HepG2 (cell line): ENCODE results near the gene ACTR1A. TPM values are rescaled to one million over a fixed set of nuclear protein-coding genes. Genes with fewer than 3 reads are reported as not detected.
A peak's percentile ranks its signal among the peaks of the same experiment; 100 is the strongest.

Experiments
- ASH2L ChIP-seq: fragments of 300-600, 200-600 bp; sonication (generic); IDR thresholded peaks from 2 replicates; pipeline ENCODE4 v1.7.0; 2017; ENCODE audit warnings: low read depth, mild to moderate bottlenecking, moderate library complexity, mixed read lengths, low read length; ENCODE audit not compliant: insufficient read length
- BORCS8-MEF2B ChIP-seq: sonication (generic); formaldehyde crosslinking; IDR thresholded peaks from 2 replicates; pipeline ENCODE4 v1.8.0; 2022; ENCODE audit warnings: mild to moderate bottlenecking, missing genetic modification reagents
- CBX2 ChIP-seq, 2 experiments: fragments of 200-600 bp in 1 of 2; sonication (generic); formaldehyde crosslinking in 1 of 2; IDR thresholded peaks; 2 replicates each; pipeline versions ENCODE4 v1.7.0 to v1.8.1; 2018 to 2022; ENCODE audit warnings: low read depth in 2 of 2, low read length in 1 of 2, mild to moderate bottlenecking in 1 of 2, missing genetic modification reagents in 1 of 2
- MEIS1 ChIP-seq: sonication (generic); formaldehyde crosslinking; IDR thresholded peaks from 2 replicates; pipeline ENCODE4 v1.9.0; 2021; ENCODE audit warnings: mild to moderate bottlenecking, missing genetic modification reagents, moderate library complexity, borderline replicate concordance
- MIER3 ChIP-seq: IDR thresholded peaks from 2 replicates; pipeline ENCODE4 v1.6.1; 2016; ENCODE audit warnings: missing compliant biosample characterization, borderline replicate concordance
- PHF5A ChIP-seq: IDR thresholded peaks from one replicate; pipeline ENCODE4 v1.6.1; 2018; ENCODE audit warnings: low read depth, missing genetic modification reagents; ENCODE audit not compliant: unreplicated experiment
- POGZ ChIP-seq: sonication (generic); formaldehyde crosslinking; IDR thresholded peaks from 2 replicates; pipeline ENCODE4 v1.4.0; 2020; ENCODE audit warnings: mild to moderate bottlenecking, missing genetic modification reagents
- SALL2 ChIP-seq: sonication (generic); formaldehyde crosslinking; IDR thresholded peaks from 2 replicates; pipeline ENCODE4 v1.8.1; 2023; ENCODE audit warnings: mild to moderate bottlenecking, missing genetic modification reagents, inconsistent platforms
- SP4 ChIP-seq: sonication (generic); formaldehyde crosslinking; IDR thresholded peaks from 2 replicates; pipeline ENCODE4 v1.8.1; 2023; ENCODE audit warnings: mild to moderate bottlenecking, missing genetic modification reagents
- SRY ChIP-seq: sonication (generic); formaldehyde crosslinking; IDR thresholded peaks from 2 replicates; pipeline ENCODE4 v1.8.0; 2022; ENCODE audit warnings: mild to moderate bottlenecking, missing genetic modification reagents
- ZNF652 ChIP-seq: IDR thresholded peaks from 2 replicates; pipeline ENCODE4 v1.6.1; 2016; ENCODE audit warnings: low read depth, borderline replicate concordance
- ZNF790 ChIP-seq: sonication (generic); formaldehyde crosslinking; IDR thresholded peaks from 2 replicates; pipeline ENCODE4 v1.8.0; 2022; ENCODE audit warnings: missing genetic modification reagents, mild to moderate bottlenecking, borderline replicate concordance
- polyA plus RNA-seq, 8 experiments: library from polyadenylated mRNA; depleted of rRNA in 3 of 8; stranded (reverse) in 7 of 8; unstranded in 1 of 8; fragments of >200 nt; fragmentation: Illumina TruSeq in 4 of 8; extraction: Trizol in 4 of 8; gene quantifications; 2 replicates each; pipeline versions ENCODE4 v1.2.1 to v1.2.3, GENCODE V29; 2011 to 2016; ENCODE audit warnings: low read depth in 4 of 8, missing spikeins in 1 of 8, mixed read lengths in 1 of 8; ENCODE audit not compliant: insufficient read depth in 1 of 8
- total RNA-seq, 5 experiments: library from RNA; depleted of rRNA; stranded (reverse); fragments of >200 nt; fragmentation: Illumina TruSeq; extraction: Trizol; gene quantifications; 2 replicates each; pipeline ENCODE4 v1.2.3, GENCODE V29; 2016; ENCODE audit warnings: low read depth in 1 of 5
- TF ChIP-seq, protein P1 (sequence below): sonication (generic); formaldehyde crosslinking; IDR thresholded peaks from 2 replicates; pipeline ENCODE4 v1.4.0; 2020; ENCODE audit warnings: missing genetic modification reagents
- TF ChIP-seq, protein P2 (sequence below): IDR thresholded peaks from 2 replicates; pipeline ENCODE4 v1.6.1; 2016; ENCODE audit warnings: missing genetic modification reagents, missing compliant biosample characterization
- TF ChIP-seq, protein P3 (sequence below): sonication (generic); formaldehyde crosslinking; IDR thresholded peaks from 2 replicates; pipeline ENCODE4 v1.4.0; 2020; ENCODE audit warnings: missing genetic modification reagents
- TF ChIP-seq, protein P4 (sequence below): sonication (generic); formaldehyde crosslinking; IDR thresholded peaks from 2 replicates; pipeline ENCODE4 v1.8.1; 2023; ENCODE audit warnings: missing genetic modification reagents, inconsistent platforms, borderline replicate concordance
- TF ChIP-seq, protein P5 (sequence below): sonication (generic); formaldehyde crosslinking; IDR thresholded peaks from 2 replicates; pipeline ENCODE4 v1.9.0; 2021; ENCODE audit warnings: missing genetic modification reagents, borderline replicate concordance
- TF ChIP-seq, protein P6 (sequence below): sonication (generic); formaldehyde crosslinking; IDR thresholded peaks from 2 replicates; pipeline ENCODE4 v1.5.1; 2020; ENCODE audit warnings: missing genetic modification reagents, mild to moderate bottlenecking, borderline replicate concordance

Gene ACTR1A
- total and polyA plus RNA-seq, 2 of the 13 experiments (the other 11 are each of a cell fraction or from before 2014, with no cell fraction given), result 59.6 to 62.8 TPM

DNA sequence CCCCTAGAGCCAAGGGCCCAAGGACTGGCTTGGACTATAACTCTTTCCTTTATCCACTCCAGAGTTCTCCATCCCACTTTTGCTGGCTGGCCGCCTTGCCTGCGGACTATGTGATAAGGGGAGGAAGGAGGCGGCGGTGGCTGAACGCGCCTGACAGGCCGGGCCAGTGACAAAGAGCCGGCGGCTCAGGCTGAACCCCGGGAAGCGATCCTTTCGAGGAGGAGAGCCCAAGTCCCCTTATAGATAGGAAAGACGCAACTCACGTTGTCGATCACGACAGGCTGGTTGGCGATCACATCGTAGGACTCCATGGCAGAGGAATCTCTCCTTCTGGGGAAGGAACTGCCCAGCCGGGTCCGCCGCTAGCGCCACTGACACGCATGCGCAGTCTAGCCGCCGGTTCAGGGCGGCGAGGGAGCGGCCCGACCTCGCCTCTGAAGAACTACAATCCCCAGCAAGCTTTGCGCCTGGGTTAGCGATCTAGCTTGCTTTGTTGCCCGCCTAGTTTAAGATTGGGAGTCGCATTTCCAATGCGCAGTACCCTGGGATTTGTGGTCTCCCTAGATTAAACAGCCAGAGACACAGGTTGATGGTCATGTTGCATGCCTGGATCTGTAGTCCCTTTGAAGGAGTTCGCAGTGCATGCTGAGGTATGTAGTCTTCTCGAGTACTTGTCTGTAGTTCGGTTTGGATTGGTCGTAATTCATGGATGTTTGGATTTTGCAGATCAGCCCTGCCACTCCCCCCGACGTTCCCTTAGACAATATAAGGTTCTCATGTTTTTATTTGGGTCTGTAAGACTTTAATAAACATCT is at the start of gene ACTR1A (continued):
- TF ChIP-seq ASH2L, result peak; percentile 68
- TF ChIP-seq ZNF652, result no peak
- TF ChIP-seq, protein P1, sequence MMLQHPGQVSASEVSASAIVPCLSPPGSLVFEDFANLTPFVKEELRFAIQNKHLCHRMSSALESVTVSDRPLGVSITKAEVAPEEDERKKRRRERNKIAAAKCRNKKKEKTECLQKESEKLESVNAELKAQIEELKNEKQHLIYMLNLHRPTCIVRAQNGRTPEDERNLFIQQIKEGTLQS (CRISPR knock-in tag), result 0 out of 2 replicates have a peak, but pooled peaks have one; percentile 34
- no peak for TF ChIP-seq PHF5A
- TF ChIP-seq SP4 (CRISPR knock-in tag), result no peak
- TF ChIP-seq CBX2 (IDR thresholded peaks at IDR 0.05; ENCODE audit: low read depth, low read length), result no peak
- no peak for TF ChIP-seq CBX2 (CRISPR knock-in tag; IDR thresholded peaks at IDR 0.05; ENCODE audit: low read depth)
- TF ChIP-seq SALL2, result 0 out of 2 replicates have a peak, but pooled peaks have one; percentile 2
- TF ChIP-seq, protein P2, sequence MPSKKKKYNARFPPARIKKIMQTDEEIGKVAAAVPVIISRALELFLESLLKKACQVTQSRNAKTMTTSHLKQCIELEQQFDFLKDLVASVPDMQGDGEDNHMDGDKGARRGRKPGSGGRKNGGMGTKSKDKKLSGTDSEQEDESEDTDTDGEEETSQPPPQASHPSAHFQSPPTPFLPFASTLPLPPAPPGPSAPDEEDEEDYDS, result peak; percentile 51; the same call in 1 of the 2 replicates
- TF ChIP-seq MIER3, result 0 out of 2 replicates have a peak, but pooled peaks have one; percentile 27
- TF ChIP-seq SRY (CRISPR knock-in tag), result no peak; the same call in 1 of the 2 replicates
- TF ChIP-seq, protein P3, sequence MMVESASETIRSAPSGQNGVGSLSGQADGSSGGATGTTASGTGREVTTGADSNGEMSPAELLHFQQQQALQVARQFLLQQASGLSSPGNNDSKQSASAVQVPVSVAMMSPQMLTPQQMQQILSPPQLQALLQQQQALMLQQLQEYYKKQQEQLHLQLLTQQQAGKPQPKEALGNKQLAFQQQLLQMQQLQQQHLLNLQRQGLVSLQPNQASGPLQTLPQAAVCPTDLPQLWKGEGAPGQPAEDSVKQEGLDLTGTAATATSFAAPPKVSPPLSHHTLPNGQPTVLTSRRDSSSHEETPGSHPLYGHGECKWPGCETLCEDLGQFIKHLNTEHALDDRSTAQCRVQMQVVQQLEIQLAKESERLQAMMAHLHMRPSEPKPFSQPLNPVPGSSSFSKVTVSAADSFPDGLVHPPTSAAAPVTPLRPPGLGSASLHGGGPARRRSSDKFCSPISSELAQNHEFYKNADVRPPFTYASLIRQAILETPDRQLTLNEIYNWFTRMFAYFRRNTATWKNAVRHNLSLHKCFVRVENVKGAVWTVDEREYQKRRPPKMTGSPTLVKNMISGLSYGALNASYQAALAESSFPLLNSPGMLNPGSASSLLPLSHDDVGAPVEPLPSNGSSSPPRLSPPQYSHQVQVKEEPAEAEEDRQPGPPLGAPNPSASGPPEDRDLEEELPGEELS (CRISPR knock-in tag), result peak; percentile 61; the same call in 1 of the 2 replicates
- TF ChIP-seq, protein P4, sequence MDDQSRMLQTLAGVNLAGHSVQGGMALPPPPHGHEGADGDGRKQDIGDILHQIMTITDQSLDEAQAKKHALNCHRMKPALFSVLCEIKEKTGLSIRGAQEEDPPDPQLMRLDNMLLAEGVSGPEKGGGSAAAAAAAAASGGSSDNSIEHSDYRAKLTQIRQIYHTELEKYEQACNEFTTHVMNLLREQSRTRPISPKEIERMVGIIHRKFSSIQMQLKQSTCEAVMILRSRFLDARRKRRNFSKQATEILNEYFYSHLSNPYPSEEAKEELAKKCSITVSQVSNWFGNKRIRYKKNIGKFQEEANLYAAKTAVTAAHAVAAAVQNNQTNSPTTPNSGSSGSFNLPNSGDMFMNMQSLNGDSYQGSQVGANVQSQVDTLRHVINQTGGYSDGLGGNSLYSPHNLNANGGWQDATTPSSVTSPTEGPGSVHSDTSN (CRISPR knock-in tag), result peak; percentile 57; the same call in 1 of the 2 replicates
- TF ChIP-seq MEIS1 (CRISPR knock-in tag), result peak; percentile 60; the same call in 1 of the 2 replicates
- TF ChIP-seq, protein P5, sequence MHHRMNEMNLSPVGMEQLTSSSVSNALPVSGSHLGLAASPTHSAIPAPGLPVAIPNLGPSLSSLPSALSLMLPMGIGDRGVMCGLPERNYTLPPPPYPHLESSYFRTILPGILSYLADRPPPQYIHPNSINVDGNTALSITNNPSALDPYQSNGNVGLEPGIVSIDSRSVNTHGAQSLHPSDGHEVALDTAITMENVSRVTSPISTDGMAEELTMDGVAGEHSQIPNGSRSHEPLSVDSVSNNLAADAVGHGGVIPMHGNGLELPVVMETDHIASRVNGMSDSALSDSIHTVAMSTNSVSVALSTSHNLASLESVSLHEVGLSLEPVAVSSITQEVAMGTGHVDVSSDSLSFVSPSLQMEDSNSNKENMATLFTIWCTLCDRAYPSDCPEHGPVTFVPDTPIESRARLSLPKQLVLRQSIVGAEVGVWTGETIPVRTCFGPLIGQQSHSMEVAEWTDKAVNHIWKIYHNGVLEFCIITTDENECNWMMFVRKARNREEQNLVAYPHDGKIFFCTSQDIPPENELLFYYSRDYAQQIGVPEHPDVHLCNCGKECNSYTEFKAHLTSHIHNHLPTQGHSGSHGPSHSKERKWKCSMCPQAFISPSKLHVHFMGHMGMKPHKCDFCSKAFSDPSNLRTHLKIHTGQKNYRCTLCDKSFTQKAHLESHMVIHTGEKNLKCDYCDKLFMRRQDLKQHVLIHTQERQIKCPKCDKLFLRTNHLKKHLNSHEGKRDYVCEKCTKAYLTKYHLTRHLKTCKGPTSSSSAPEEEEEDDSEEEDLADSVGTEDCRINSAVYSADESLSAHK (CRISPR knock-in tag), result no peak
- TF ChIP-seq POGZ (CRISPR knock-in tag), result no peak
- TF ChIP-seq, protein P6, sequence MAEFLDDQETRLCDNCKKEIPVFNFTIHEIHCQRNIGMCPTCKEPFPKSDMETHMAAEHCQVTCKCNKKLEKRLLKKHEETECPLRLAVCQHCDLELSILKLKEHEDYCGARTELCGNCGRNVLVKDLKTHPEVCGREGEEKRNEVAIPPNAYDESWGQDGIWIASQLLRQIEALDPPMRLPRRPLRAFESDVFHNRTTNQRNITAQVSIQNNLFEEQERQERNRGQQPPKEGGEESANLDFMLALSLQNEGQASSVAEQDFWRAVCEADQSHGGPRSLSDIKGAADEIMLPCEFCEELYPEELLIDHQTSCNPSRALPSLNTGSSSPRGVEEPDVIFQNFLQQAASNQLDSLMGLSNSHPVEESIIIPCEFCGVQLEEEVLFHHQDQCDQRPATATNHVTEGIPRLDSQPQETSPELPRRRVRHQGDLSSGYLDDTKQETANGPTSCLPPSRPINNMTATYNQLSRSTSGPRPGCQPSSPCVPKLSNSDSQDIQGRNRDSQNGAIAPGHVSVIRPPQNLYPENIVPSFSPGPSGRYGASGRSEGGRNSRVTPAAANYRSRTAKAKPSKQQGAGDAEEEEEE (CRISPR knock-in tag), result 0 out of 2 replicates have a peak, but pooled peaks have one; percentile 31
- peak; percentile 44; the same call in 1 of the 2 replicates for TF ChIP-seq BORCS8-MEF2B
- peak; percentile 64; the same call in 1 of the 2 replicates for TF ChIP-seq ZNF790 (CRISPR knock-in tag)
